Measurements from ENCODE around the gene OARD1.

OARD1 gene

DNA sequence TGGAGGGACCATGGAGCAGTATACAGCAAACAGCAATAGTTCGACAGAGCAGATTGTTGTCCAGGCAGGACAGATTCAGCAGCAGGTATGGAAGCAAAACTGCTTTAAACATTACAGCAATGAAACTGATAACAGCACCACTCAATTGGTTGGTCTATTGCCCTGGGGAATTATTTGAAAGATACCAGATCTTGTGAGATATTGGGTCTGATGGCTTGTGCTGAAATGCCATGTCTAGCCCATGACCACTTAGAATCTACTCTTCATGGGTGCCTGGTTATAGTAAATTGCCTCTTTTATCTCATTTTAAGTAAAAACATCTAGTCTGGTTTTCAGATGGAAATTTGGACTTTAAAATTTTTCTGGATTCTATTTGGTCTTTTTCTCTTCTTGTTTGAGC is 6.9 kb upstream of the OARD1 start:
- Histone ChIP-seq H3K36me3 (ENCODE audit: control insufficient read depth in 1 of 2, insufficient read depth in 2 of 2, low read depth in 1 of 2, low read length in 2 of 2) (peaks cover 11 to 53% of the 10 kb centered on the region in 2 experiments), H4K8ac (ENCODE audit: low read length) (no peak overlapping the region), H2AK5ac (ENCODE audit: low read length, severe bottlenecking) (no peak overlapping the region), H3K4me3 (ENCODE audit: insufficient read depth in 1 of 2, low read depth in 1 of 2, low read length in 2 of 2) (no peak overlapping the region), H2BK5ac (ENCODE audit: low read depth, low read length, poor library complexity, severe bottlenecking) (no peak overlapping the region), H4K91ac (ENCODE audit: low read length) (no peak overlapping the region), H3K27ac (ENCODE audit: low read length, poor library complexity, severe bottlenecking) (no peak overlapping the region), H2BK12ac (ENCODE audit: low read length in 2 of 2) (peak overlapping the region in 1 of 2 experiments; percentile 6), H3K4me2 (ENCODE audit: low read length, poor library complexity, severe bottlenecking) (no peak overlapping the region), H2BK120ac (ENCODE audit: low read depth, low read length) (no peak overlapping the region), H3K4ac (ENCODE audit: low read depth in 1 of 2, low read length in 2 of 2) (no peak overlapping the region), H3K18ac (ENCODE audit: low read depth in 1 of 2, low read length in 2 of 2) (no peak overlapping the region), H2AFZ (ENCODE audit: low read depth, low read length) (no peak overlapping the region), H3K4me1 (ENCODE audit: control insufficient read depth, insufficient read depth, low read depth, low read length) (no peaks in the 10 kb centered on the region), H3K9me3 (ENCODE audit: control insufficient read depth, low read length) (no peaks in the 10 kb centered on the region), H3K27me3 (ENCODE audit: control insufficient read depth in 1 of 2, insufficient read depth in 1 of 2, low read length in 2 of 2) (no peaks in the 10 kb centered on the region), H3K14ac (ENCODE audit: low read length in 2 of 2) (no peak overlapping the region), H3K79me1 (replicated peaks; ENCODE audit: low read length, poor library complexity, severe bottlenecking) (peaks cover 16% of the 10 kb centered on the region), H3K9ac (ENCODE audit: low read length) (no peak overlapping the region), H3K23ac (ENCODE audit: low read length in 2 of 2) (no peak overlapping the region), H2BK15ac (ENCODE audit: low read depth, poor library complexity, severe bottlenecking) (no peak overlapping the region)
- DNase-seq: no peak
- WGBS: 100% methylated on average over 1 of the region's 1 CpG

DNA sequence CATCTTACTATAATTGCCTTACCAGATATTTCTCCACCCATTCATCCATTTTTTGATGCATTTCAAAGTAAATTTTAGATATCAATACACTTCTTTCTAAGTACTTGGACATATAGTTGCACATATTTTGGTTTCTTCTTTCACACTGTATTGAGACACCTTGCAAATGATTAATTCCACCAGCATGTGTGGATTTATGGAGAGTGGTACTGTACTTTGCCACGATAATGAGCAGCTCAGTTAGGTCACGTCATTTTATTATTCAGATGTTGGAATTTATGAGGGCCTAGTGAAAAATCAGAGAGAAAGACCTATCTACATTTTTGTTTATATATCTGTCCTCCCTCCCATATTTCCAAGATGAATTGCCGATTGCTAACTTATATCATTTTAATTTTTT is 5.9 kb upstream of the OARD1 start:
- Histone ChIP-seq H3K9me3 (ENCODE audit: control insufficient read depth, low read length) (no peaks in the 10 kb centered on the region), H3K4me3 (ENCODE audit: insufficient read depth in 1 of 2, low read depth in 1 of 2, low read length in 2 of 2) (no peak overlapping the region), H3K36me3 (ENCODE audit: control insufficient read depth in 1 of 2, insufficient read depth in 2 of 2, low read depth in 1 of 2, low read length in 2 of 2) (peaks cover 8 to 43% of the 10 kb centered on the region in 2 experiments), H2AFZ (ENCODE audit: low read depth, low read length) (no peak overlapping the region), H2BK15ac (ENCODE audit: low read depth, poor library complexity, severe bottlenecking) (no peak overlapping the region), H3K18ac (ENCODE audit: low read depth in 1 of 2, low read length in 2 of 2) (no peak overlapping the region), H3K9ac (ENCODE audit: low read length) (no peak overlapping the region), H2BK120ac (ENCODE audit: low read depth, low read length) (no peak overlapping the region), H2BK5ac (ENCODE audit: low read depth, low read length, poor library complexity, severe bottlenecking) (no peak overlapping the region), H3K79me1 (replicated peaks; ENCODE audit: low read length, poor library complexity, severe bottlenecking) (peaks cover 12% of the 10 kb centered on the region), H2BK12ac (ENCODE audit: low read length in 2 of 2) (no peak overlapping the region), H3K4ac (ENCODE audit: low read depth in 1 of 2, low read length in 2 of 2) (no peak overlapping the region), H3K4me2 (ENCODE audit: low read length, poor library complexity, severe bottlenecking) (no peak overlapping the region), H3K23ac (ENCODE audit: low read length in 2 of 2) (no peak overlapping the region), H3K27me3 (ENCODE audit: control insufficient read depth in 1 of 2, insufficient read depth in 1 of 2, low read length in 2 of 2) (no peaks in the 10 kb centered on the region), H3K27ac (ENCODE audit: low read length, poor library complexity, severe bottlenecking) (no peak overlapping the region), H2AK5ac (ENCODE audit: low read length, severe bottlenecking) (no peak overlapping the region), H4K8ac (ENCODE audit: low read length) (no peak overlapping the region), H4K91ac (ENCODE audit: low read length) (no peak overlapping the region), H3K4me1 (ENCODE audit: control insufficient read depth, insufficient read depth, low read depth, low read length) (no peaks in the 10 kb centered on the region), H3K14ac (ENCODE audit: low read length in 2 of 2) (no peak overlapping the region)
- WGBS: no CpG with 5 or more reads among the region's 3 CpGs
- no peak for DNase-seq

DNA sequence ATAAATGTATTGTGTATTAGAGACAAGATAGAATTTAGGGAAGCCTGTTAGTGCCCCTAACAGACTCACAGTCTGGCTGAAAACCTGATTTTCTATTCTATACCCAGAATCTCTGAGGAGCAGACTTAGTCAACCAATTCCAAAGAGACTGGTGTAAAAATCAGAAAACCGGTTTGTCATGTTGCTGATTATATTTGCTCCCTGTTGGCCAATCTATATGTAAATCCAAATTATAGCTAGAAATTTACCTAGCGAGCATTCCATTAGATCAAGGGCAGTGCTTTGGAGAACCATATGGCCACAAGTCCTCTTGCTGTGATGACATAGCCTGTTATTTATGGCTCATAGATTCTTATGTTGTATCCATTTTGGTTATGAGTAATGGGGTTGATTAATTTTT is 5.4 kb upstream of the OARD1 start:
- H4K8ac ChIP-seq (ENCODE audit: low read length): no peak overlapping the region

DNA sequence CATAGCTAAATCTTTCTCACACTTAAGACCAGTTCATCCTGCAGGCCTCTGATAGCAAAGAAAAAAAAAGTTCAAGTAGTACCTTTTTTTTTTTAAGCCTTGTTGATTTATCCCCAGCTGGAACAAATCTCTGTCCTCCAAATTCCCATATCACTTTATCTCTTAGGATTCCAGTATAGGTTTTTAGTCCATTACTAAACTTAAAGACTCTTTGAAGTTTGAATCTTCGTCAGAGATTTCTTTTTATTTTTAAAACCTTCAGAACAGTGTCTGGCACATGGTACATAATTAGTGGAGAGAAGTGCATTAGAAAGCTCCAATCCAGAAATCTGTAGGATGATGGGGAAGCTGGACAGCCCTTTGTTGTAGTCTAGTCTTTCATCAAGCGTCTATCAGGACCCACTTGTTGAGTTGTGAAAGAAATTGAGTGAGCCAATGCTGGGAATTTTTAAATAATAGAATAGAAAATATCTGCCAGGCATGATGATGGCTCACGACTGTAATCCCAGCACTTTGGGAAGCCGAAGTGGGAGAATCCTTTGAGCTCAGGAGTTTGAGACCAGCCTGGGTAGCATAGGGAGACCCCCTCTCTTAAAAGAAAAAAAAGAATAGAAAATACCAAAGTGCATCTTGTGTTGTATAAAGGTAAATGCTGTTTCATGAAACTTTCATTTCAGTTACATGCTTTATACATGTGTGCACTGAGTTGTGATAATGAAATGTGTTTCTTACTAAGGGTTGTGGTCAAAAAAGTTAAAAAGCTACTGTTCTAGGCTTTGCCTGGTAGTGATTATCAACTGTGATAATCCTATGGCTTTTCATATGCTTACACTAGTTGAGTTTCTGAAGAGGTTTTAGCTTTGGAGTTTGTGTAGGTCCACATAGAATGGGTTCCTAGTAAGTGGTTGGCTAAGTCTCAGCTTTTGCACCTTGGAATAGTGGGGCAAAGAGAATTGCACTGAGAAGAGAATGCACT is 3.8 kb upstream of the OARD1 start:
- no peak overlapping the region for H3K27ac ChIP-seq (ENCODE audit: low read length, poor library complexity, severe bottlenecking)
- H4K8ac ChIP-seq (ENCODE audit: low read length): no peak overlapping the region
- H3K23ac ChIP-seq (ENCODE audit: low read length in 2 of 2): no peak overlapping the region
- H2AK5ac ChIP-seq (ENCODE audit: low read length, severe bottlenecking): no peak overlapping the region
- H3K4ac ChIP-seq (ENCODE audit: low read depth in 1 of 2, low read length in 2 of 2): no peak overlapping the region
- no peak overlapping the region for H2BK15ac ChIP-seq (ENCODE audit: low read depth, poor library complexity, severe bottlenecking)
- H3K4me2 ChIP-seq (ENCODE audit: low read length, poor library complexity, severe bottlenecking): no peak overlapping the region
- no peak overlapping the region for H2BK5ac ChIP-seq (ENCODE audit: low read depth, low read length, poor library complexity, severe bottlenecking)
- H2AFZ ChIP-seq (ENCODE audit: low read depth, low read length): no peak overlapping the region
- no peak for DNase-seq
- no peaks in the 10 kb centered on the region for H3K9me3 ChIP-seq (ENCODE audit: control insufficient read depth, low read length)
- peaks cover 12% of the 10 kb centered on the region for H3K79me1 ChIP-seq (replicated peaks; ENCODE audit: low read length, poor library complexity, severe bottlenecking)
- H3K9ac ChIP-seq (ENCODE audit: low read length): peak overlapping the region; percentile 96
- no peaks in the 10 kb centered on the region for H3K27me3 ChIP-seq (ENCODE audit: control insufficient read depth in 1 of 2, insufficient read depth in 1 of 2, low read length in 2 of 2)
- no peak overlapping the region for H3K14ac ChIP-seq (ENCODE audit: low read length in 2 of 2)
- no peak overlapping the region for H4K91ac ChIP-seq (ENCODE audit: low read length)
- H3K18ac ChIP-seq (ENCODE audit: low read depth in 1 of 2, low read length in 2 of 2): no peak overlapping the region
- no peaks in the 10 kb centered on the region for H3K4me1 ChIP-seq (ENCODE audit: control insufficient read depth, insufficient read depth, low read depth, low read length)
- H2BK120ac ChIP-seq (ENCODE audit: low read depth, low read length): no peak overlapping the region
- peaks cover 8 to 24% of the 10 kb centered on the region in 2 experiments for H3K36me3 ChIP-seq (ENCODE audit: control insufficient read depth in 1 of 2, insufficient read depth in 2 of 2, low read depth in 1 of 2, low read length in 2 of 2)
- no peak overlapping the region for H2BK12ac ChIP-seq (ENCODE audit: low read length in 2 of 2)
- H3K4me3 ChIP-seq (ENCODE audit: insufficient read depth in 1 of 2, low read depth in 1 of 2, low read length in 2 of 2): no peak overlapping the region
- 100% methylated on average over 4 of the region's 4 CpGs for WGBS

More for the DNA sequence above, 5.4 kb upstream of the OARD1 start:
- H3K4me1 ChIP-seq (ENCODE audit: control insufficient read depth, insufficient read depth, low read depth, low read length): no peaks in the 10 kb centered on the region
- no peaks in the 10 kb centered on the region for H3K27me3 ChIP-seq (ENCODE audit: control insufficient read depth in 1 of 2, insufficient read depth in 1 of 2, low read length in 2 of 2)
- H3K36me3 ChIP-seq (ENCODE audit: control insufficient read depth in 1 of 2, insufficient read depth in 2 of 2, low read depth in 1 of 2, low read length in 2 of 2): peaks cover 8 to 37% of the 10 kb centered on the region in 2 experiments
- H2AK5ac ChIP-seq (ENCODE audit: low read length, severe bottlenecking): no peak overlapping the region
- no peak overlapping the region for H2BK12ac ChIP-seq (ENCODE audit: low read length in 2 of 2)
- H3K4me3 ChIP-seq (ENCODE audit: insufficient read depth in 1 of 2, low read depth in 1 of 2, low read length in 2 of 2): no peak overlapping the region
- H3K18ac ChIP-seq (ENCODE audit: low read depth in 1 of 2, low read length in 2 of 2): no peak overlapping the region
- H2BK5ac ChIP-seq (ENCODE audit: low read depth, low read length, poor library complexity, severe bottlenecking): no peak overlapping the region
- no peak for DNase-seq
- no peak overlapping the region for H3K4me2 ChIP-seq (ENCODE audit: low read length, poor library complexity, severe bottlenecking)
- H2BK120ac ChIP-seq (ENCODE audit: low read depth, low read length): no peak overlapping the region
- no peak overlapping the region for H2BK15ac ChIP-seq (ENCODE audit: low read depth, poor library complexity, severe bottlenecking)
- no peak overlapping the region for H4K91ac ChIP-seq (ENCODE audit: low read length)
- H3K9me3 ChIP-seq (ENCODE audit: control insufficient read depth, low read length): no peaks in the 10 kb centered on the region
- H3K9ac ChIP-seq (ENCODE audit: low read length): no peak overlapping the region
- no peak overlapping the region for H3K23ac ChIP-seq (ENCODE audit: low read length in 2 of 2)
- H2AFZ ChIP-seq (ENCODE audit: low read depth, low read length): no peak overlapping the region
- no peak overlapping the region for H3K27ac ChIP-seq (ENCODE audit: low read length, poor library complexity, severe bottlenecking)
- no peak overlapping the region for H3K14ac ChIP-seq (ENCODE audit: low read length in 2 of 2)
- H3K4ac ChIP-seq (ENCODE audit: low read depth in 1 of 2, low read length in 2 of 2): no peak overlapping the region
- 90% methylated on average over 2 of the region's 2 CpGs for whole genome bisulfite sequencing
- H3K79me1 ChIP-seq (replicated peaks; ENCODE audit: low read length, poor library complexity, severe bottlenecking): peaks cover 12% of the 10 kb centered on the region
